Measurements from ENCODE around the gene SPATA12. TPM values are rescaled to one million over a fixed set of nuclear protein-coding genes. Genes with fewer than 3 reads are reported as not detected.

The SPATA12 gene
- total and polyA plus RNA-seq, 2 of the 8 experiments (the other 6 are each of a cell fraction or from before 2014, with no cell fraction given), result 0.19 to 0.97 TPM

DNA sequence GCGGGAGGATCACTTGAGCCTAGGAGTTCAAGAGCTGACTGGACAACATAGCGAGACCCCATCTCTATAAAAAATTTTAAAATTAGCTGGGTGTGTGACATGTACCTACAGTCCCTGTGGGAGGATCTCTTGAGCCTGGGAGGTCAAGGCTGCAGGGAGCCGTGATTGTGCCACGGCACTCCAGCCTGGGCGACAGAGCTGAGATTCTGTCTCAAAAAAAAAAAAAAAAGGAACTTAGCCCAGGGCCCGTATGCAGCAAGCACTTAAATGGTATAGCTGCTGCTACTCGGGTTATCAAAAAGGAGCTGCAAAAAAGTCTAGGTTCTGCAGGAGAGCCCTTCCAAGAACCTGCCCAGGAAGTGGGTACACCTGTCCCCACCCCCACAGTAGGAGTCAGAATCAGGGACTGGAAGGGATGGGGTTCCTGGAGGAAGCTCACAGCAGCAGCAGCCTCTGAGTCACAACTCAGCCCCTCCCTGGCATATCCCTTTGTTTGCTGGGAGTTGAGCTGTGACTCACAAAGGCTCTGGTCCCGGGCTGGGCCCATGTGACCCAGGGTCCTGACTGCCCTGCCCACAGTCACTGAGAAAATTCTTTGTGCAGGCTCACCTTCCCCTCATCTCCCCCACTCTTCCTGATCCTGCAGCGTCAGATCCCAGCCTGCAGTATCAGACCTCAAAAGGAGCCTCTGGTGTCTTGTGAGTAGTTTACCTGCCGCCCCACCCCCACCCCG, at the start of gene SPATA12 (continued):
- TF ChIP-seq RBBP5 (IDR thresholded peaks at IDR 0.05; ENCODE audit: borderline replicate concordance, low read depth, low read length) (peak; percentile 69; the same call in 1 of the 2 replicates), CREB1 (IDR thresholded peaks at IDR 0.05) (0 out of 2 replicates have a peak, but pooled peaks have one; percentile 35), BCL11A (IDR thresholded peaks at IDR 0.05; ENCODE audit: low read depth in 2 of 2, low read length in 2 of 2) (no peak), KDM4A (IDR thresholded peaks at IDR 0.05; ENCODE audit: low read depth, low read length, severe bottlenecking) (no peak)
